Measurements from ENCODE around the gene BCKDK. TPM values are rescaled to one million over a fixed set of nuclear protein-coding genes. Genes with fewer than 3 reads are reported as not detected.
A peak's percentile ranks its signal among the peaks of the same experiment; 100 is the strongest.

BCKDK gene
- total RNA-seq, 1 donor, result 39.5 TPM

GRCh38 chr16:31114468-31114867 is 6.3 kb downstream of the BCKDK start:
- no peak overlapping the region for H3K4me3 ChIP-seq (ENCODE audit: low read depth, low read length)
- DNase-seq (ENCODE audit: low read depth), result no peak
- no peak for TF ChIP-seq CTCF (IDR thresholded peaks at IDR 0.05; ENCODE audit: insufficient read depth, low read length)

GRCh38 chr16:31117384-31118222 is 9.4 kb downstream of the BCKDK start, which contains the start of gene KAT8:
KAT8 (plus strand) TSS chr16:31117664; CDS start chr16:31117682, 18 bp downstream.
- H3K4me3 ChIP-seq (ENCODE audit: low read depth, low read length), result peak within 1 kb of the TSS; percentile 94
- DNase-seq (ENCODE audit: low read depth), result peak; percentile 96

GRCh38 chr16:31118223-31119155 is 10.3 kb downstream of the BCKDK start:
- peak overlapping the region; percentile 94 for H3K4me3 ChIP-seq (ENCODE audit: low read depth, low read length)
- TF ChIP-seq CTCF (IDR thresholded peaks at IDR 0.05; ENCODE audit: insufficient read depth, low read length), result no peak
- DNase-seq (ENCODE audit: low read depth), result peak; percentile 42

More at GRCh38 chr16:31117384-31118222, 9.4 kb downstream of the BCKDK start, which contains the start of gene KAT8:
- no peak for TF ChIP-seq CTCF (IDR thresholded peaks at IDR 0.05; ENCODE audit: insufficient read depth, low read length)

DNA sequence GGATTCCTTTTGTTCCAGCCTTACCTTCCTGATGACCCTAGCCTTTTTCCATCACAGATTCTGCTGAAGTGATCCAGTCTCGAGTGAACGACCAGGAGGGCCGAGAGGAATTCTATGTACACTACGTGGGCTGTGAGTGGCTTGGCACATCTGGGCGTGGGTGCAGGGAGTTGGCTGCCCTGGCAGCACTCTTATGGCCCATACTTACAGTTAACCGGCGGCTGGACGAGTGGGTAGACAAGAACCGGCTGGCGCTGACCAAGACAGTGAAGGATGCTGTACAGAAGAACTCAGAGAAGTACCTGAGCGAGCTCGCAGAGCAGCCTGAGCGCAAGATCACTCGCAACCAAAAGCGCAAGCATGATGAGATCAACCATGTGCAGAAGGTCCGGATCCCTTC is 11.9 kb downstream of the BCKDK start:
- DNase-seq (ENCODE audit: low read depth), result no peak
- no peak for TF ChIP-seq CTCF (IDR thresholded peaks at IDR 0.05; ENCODE audit: insufficient read depth, low read length)
- H3K4me3 ChIP-seq (ENCODE audit: low read depth, low read length), result no peak overlapping the region

DNA sequence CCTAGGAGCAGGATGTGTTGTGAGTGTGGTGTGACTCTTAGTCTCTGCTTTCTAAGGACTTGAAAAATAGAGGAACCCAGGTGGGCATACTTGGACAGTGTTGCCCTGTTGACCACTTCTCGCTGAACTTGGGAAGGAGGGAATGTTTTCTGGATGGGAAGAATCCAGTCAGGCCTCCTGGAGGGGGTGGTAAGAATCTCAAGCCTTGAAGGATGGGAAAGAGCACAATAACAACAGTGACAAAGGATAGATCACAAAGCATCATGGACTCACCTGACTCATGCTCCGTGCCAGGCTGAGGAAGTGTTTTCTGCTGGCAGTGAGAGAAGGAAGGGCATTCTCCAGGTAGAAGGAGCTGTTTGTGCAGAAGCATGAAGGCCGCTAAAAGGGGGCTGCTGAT is 17.7 kb downstream of the BCKDK start:
- no peak for DNase-seq (ENCODE audit: low read depth)
- no peak for TF ChIP-seq CTCF (IDR thresholded peaks at IDR 0.05; ENCODE audit: insufficient read depth, low read length)
- no peak overlapping the region for H3K4me3 ChIP-seq (ENCODE audit: low read depth, low read length)

DNA sequence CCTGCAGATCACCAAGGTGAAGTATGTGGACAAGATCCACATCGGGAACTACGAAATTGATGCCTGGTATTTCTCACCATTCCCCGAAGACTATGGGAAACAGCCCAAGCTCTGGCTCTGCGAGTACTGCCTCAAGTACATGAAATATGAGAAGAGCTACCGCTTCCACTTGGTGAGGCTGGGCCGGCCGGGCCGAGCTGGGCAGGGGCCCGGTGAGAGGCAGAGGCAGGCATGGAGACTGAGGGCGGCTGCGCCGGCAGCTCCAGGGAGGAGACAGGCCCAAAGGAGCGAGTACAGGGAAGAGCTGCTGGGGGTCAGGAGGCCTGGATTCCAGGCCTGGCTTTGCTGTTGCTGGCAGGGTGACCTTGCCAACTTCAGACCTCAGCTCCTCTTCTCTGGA is 19.0 kb downstream of the BCKDK start:
- DNase-seq (ENCODE audit: low read depth), result no peak
- TF ChIP-seq CTCF (IDR thresholded peaks at IDR 0.05; ENCODE audit: insufficient read depth, low read length), result no peak
- no peak overlapping the region for H3K4me3 ChIP-seq (ENCODE audit: low read depth, low read length)

Measured in fibroblast of the aortic adventitia (primary cell).